ENCODE measurements around the gene TFB2M.

Gene TFB2M

DNA sequence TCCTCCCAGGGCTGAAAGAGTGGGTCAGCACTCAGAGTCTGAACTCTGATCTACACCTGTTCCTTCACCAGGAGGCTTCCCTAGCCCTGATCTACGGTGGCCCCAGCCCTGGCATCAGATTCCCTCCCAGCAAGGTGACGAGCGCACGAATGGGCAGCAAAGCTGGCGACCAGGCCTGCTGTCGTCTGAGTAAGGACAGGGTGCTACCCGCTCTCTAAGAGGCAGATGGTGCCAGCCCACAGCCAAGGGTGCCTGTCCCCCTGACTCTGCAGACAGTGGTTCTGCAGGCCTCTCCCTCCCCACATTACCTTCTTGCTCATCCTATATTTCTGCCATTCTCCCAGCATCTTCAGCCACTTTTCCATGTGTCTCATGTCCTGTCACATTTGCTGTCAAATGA, 48.7 kb downstream of the TFB2M start:
- Histone ChIP-seq H3K36me3 (ENCODE audit: low read depth) (no peaks in the 10 kb centered on the region), H3K27me3 (ENCODE audit: insufficient read depth, poor library complexity, severe bottlenecking) (no peaks in the 10 kb centered on the region), H3K4me3 (ENCODE audit: severe bottlenecking) (no peak overlapping the region), H3K27ac (ENCODE audit: poor library complexity, severe bottlenecking) (no peak overlapping the region), H3K4me1 (ENCODE audit: insufficient read depth, poor library complexity, severe bottlenecking) (no peaks in the 10 kb centered on the region), H3K9me3 (ENCODE audit: severe bottlenecking) (peaks cover 3% of the 10 kb centered on the region)
- TF ChIP-seq, protein P1, sequence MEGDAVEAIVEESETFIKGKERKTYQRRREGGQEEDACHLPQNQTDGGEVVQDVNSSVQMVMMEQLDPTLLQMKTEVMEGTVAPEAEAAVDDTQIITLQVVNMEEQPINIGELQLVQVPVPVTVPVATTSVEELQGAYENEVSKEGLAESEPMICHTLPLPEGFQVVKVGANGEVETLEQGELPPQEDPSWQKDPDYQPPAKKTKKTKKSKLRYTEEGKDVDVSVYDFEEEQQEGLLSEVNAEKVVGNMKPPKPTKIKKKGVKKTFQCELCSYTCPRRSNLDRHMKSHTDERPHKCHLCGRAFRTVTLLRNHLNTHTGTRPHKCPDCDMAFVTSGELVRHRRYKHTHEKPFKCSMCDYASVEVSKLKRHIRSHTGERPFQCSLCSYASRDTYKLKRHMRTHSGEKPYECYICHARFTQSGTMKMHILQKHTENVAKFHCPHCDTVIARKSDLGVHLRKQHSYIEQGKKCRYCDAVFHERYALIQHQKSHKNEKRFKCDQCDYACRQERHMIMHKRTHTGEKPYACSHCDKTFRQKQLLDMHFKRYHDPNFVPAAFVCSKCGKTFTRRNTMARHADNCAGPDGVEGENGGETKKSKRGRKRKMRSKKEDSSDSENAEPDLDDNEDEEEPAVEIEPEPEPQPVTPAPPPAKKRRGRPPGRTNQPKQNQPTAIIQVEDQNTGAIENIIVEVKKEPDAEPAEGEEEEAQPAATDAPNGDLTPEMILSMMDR (IDR thresholded peaks at IDR 0.05; ENCODE audit: poor library complexity, severe bottlenecking), result no peak
- no peak for ATAC-seq (ENCODE audit: low read depth)
- no peak for DNase-seq (ENCODE audit: low spot score)

DNA sequence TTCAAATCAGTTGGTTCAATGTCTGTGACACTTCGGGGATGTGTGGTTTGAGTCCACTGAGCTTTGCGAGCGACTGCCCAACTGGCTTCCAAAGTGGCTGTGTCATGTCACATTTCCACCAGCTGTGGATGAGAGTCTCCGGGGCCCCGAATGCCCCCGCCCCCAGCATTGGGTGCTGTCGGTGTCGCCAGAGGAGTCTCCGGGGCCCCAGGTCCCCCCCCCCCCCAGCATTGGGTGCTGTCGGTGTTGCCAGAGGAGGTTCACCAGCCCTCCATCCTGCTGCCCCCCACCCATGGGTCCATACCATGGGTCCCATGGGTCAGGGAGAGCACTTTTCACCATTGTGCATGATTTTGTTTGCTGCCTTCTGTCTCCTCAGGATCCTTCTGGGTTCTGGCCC, 49.9 kb downstream of the TFB2M start:
- no peaks in the 10 kb centered on the region for H3K27me3 ChIP-seq (ENCODE audit: insufficient read depth, poor library complexity, severe bottlenecking)
- ATAC-seq (ENCODE audit: low read depth) (no peak), DNase-seq (ENCODE audit: low spot score) (no peak)
- no peaks in the 10 kb centered on the region for H3K36me3 ChIP-seq (ENCODE audit: low read depth)
- no peak overlapping the region for H3K4me3 ChIP-seq (ENCODE audit: severe bottlenecking)
- no peak overlapping the region for H3K27ac ChIP-seq (ENCODE audit: poor library complexity, severe bottlenecking)
- TF ChIP-seq, protein P1 (IDR thresholded peaks at IDR 0.05; ENCODE audit: poor library complexity, severe bottlenecking), result no peak
- H3K4me1 ChIP-seq (ENCODE audit: insufficient read depth, poor library complexity, severe bottlenecking), result no peaks in the 10 kb centered on the region
- H3K9me3 ChIP-seq (ENCODE audit: severe bottlenecking), result peaks cover 3% of the 10 kb centered on the region

DNA sequence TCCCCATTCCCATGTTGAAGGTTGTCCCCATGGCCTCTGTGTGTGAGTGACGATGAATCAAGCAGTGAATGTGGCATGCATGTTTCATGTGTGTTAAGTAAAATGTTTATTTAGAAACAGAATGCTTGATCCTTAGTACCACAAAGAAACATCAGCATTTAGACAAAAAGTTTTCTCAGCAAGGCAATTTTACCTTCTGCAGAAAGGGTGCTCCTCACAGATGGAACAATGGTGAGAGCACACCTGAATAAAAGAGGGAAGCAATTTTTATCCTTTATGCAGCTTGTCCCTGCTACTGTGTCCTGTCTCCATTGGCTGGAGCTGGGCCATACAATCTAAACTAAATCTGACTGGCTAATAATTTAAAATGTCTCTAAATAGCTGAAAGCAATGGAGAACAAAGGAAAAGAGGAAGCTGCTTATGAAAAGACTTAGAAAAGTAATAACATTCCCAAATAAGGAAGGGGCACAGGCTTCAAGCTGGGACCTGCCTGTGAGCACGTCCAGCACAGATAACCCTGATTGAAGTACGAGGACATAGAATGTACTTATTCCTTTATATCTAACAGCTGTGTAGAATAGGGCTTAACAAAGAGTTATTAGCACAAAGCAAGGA, 50.6 kb downstream of the TFB2M start:
- Histone ChIP-seq H3K36me3 (ENCODE audit: low read depth) (no peaks in the 10 kb centered on the region), H3K27me3 (ENCODE audit: insufficient read depth, poor library complexity, severe bottlenecking) (no peaks in the 10 kb centered on the region), H3K9me3 (ENCODE audit: severe bottlenecking) (peaks cover 3% of the 10 kb centered on the region), H3K27ac (ENCODE audit: poor library complexity, severe bottlenecking) (no peak overlapping the region), H3K4me3 (ENCODE audit: severe bottlenecking) (no peak overlapping the region), H3K4me1 (ENCODE audit: insufficient read depth, poor library complexity, severe bottlenecking) (no peaks in the 10 kb centered on the region)
- ATAC-seq (ENCODE audit: low read depth) (no peak), DNase-seq (ENCODE audit: low spot score) (no peak)
- TF ChIP-seq, protein P1 (IDR thresholded peaks at IDR 0.05; ENCODE audit: poor library complexity, severe bottlenecking), result no peak

DNA sequence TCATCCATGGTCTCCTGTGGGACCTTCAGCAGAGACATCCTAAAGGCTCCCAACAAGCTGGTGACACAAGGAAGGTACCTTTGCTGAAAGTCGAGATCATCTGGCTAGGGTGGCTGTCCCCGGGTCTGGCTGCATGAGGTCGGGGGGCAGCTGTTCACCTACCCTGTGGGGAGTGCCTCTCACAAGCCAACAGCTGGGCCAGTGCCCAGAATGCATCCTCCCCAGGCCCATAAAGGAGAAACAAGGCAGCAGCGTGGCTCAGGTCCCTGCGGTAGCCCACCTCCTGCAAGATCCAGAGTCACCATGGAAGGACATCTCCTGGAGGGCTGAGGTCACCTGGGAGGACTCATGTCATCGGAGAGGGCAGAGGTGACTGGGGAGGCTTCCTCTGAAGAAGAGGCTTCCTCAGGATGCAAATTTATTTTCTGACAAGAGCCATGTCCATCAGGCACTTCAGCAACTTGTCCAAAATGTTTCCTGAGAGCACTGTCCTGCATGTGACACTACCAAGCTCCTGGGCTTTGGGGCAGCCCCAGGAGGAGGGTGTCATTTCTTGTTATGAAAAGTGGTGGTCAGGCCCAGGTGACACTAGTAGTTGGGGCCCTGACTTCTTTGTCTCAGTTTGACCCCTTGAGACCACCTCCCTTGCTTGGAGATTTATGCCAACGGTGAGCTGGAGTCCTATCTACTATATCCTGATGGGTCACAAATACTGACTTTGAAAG, 52.3 kb downstream of the TFB2M start:
- Histone ChIP-seq H3K4me1 (ENCODE audit: insufficient read depth, poor library complexity, severe bottlenecking) (no peaks in the 10 kb centered on the region), H3K9me3 (ENCODE audit: severe bottlenecking) (peaks cover 3% of the 10 kb centered on the region), H3K4me3 (ENCODE audit: severe bottlenecking) (no peak overlapping the region), H3K27ac (ENCODE audit: poor library complexity, severe bottlenecking) (no peak overlapping the region), H3K27me3 (ENCODE audit: insufficient read depth, poor library complexity, severe bottlenecking) (no peaks in the 10 kb centered on the region), H3K36me3 (ENCODE audit: low read depth) (no peaks in the 10 kb centered on the region)
- TF ChIP-seq, protein P1 (IDR thresholded peaks at IDR 0.05; ENCODE audit: poor library complexity, severe bottlenecking), result no peak
- no peak for DNase-seq (ENCODE audit: low spot score)
- no peak for ATAC-seq (ENCODE audit: low read depth)

DNA sequence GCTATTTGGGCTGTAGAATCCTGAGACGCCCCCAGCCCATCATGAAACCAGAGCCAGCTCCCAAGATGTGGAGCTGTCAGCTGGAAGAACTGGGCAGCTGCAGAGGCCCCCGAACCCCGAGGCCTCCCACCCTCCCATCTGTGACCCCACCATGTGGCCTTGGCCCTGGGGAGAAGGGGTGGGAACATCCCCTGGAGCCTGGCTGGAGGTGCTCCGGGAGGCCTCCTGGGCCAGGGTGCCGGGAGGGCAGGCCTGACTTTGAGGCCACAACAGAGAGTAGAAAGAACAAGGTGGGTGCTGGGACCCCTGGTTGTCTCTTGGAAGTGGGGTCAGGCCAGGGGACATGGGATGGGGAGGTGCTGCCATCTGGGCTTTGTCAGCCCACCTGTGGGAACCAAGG, 53.0 kb downstream of the TFB2M start:
- no peak overlapping the region for H3K27ac ChIP-seq (ENCODE audit: poor library complexity, severe bottlenecking)
- H3K4me3 ChIP-seq (ENCODE audit: severe bottlenecking), result no peak overlapping the region
- TF ChIP-seq, protein P1 (IDR thresholded peaks at IDR 0.05; ENCODE audit: poor library complexity, severe bottlenecking), result no peak
- no peak for DNase-seq (ENCODE audit: low spot score)
- no peaks in the 10 kb centered on the region for H3K4me1 ChIP-seq (ENCODE audit: insufficient read depth, poor library complexity, severe bottlenecking)
- H3K9me3 ChIP-seq (ENCODE audit: severe bottlenecking), result peaks cover 3% of the 10 kb centered on the region
- no peak for ATAC-seq (ENCODE audit: low read depth)
- no peaks in the 10 kb centered on the region for H3K36me3 ChIP-seq (ENCODE audit: low read depth)
- no peaks in the 10 kb centered on the region for H3K27me3 ChIP-seq (ENCODE audit: insufficient read depth, poor library complexity, severe bottlenecking)
